MM.1S (cell line): Measurements from ENCODE around the gene GH2.

ENCODE experiments used
- EZH2 ChIP-seq: fragments of 300-600 bp; sonication (generic); optimal IDR thresholded peaks from 2 replicates; pipeline ENCODE3; 2017; ENCODE audit warnings: low read depth, mild to moderate bottlenecking, antibody characterized with exemption, low read length, mixed read lengths
- EZH2phosphoT487 ChIP-seq: fragments of 300-600 bp; sonication (generic); IDR thresholded peaks from 2 replicates; pipeline ENCODE4 v1.6.1; 2018; ENCODE audit warnings: antibody characterized with exemption, low read length
- TF ChIP-seq, protein P1 (sequence below): fragments of 300-600 bp; sonication (generic); IDR thresholded peaks from 2 replicates; pipeline ENCODE4 v1.5.1; 2016; ENCODE audit warnings: antibody characterized with exemption, low read length, mixed read lengths

- TF ChIP-seq, protein P1, sequence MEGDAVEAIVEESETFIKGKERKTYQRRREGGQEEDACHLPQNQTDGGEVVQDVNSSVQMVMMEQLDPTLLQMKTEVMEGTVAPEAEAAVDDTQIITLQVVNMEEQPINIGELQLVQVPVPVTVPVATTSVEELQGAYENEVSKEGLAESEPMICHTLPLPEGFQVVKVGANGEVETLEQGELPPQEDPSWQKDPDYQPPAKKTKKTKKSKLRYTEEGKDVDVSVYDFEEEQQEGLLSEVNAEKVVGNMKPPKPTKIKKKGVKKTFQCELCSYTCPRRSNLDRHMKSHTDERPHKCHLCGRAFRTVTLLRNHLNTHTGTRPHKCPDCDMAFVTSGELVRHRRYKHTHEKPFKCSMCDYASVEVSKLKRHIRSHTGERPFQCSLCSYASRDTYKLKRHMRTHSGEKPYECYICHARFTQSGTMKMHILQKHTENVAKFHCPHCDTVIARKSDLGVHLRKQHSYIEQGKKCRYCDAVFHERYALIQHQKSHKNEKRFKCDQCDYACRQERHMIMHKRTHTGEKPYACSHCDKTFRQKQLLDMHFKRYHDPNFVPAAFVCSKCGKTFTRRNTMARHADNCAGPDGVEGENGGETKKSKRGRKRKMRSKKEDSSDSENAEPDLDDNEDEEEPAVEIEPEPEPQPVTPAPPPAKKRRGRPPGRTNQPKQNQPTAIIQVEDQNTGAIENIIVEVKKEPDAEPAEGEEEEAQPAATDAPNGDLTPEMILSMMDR, result no peak
- TF ChIP-seq EZH2, result no peak
- TF ChIP-seq EZH2phosphoT487, result no peak
Measured at GRCh38 chr17:63847525-63848249, 34.1 kb downstream of the GH2 start.
